WTC11 (cell line): ENCODE measurements around the gene DCTN1. TPM values are rescaled to one million over a fixed set of nuclear protein-coding genes. Genes with fewer than 3 reads are reported as not detected.

Experiments
- ATAC-seq: fragments of 200-7000 bp; cut with Tn5 transposase; 2 replicates; pipeline ENCODE4 v1.10.0; 2021; ENCODE audit warnings: mild to moderate bottlenecking, moderate library complexity
- Bru-seq: library from RNA; stranded (reverse); fragments of 400-500 nt; gene quantifications from one replicate; lab custom pipeline; 2021; lab: Mats Ljungman, UMichigan
- CTCF ChIA-PET: fragments of 300-600 bp; sonication (Branson Sonifier 250); formaldehyde crosslinking; loops from one replicate; lab custom pipeline; 2021; ENCODE audit warnings: antibody characterized with exemption; lab: Charles Lee
- POLR2A ChIA-PET: fragments of 350-600 bp; sonication (Branson Sonifier 250); formaldehyde crosslinking; loops from one replicate; lab custom pipeline; 2021; ENCODE audit warnings: antibody characterized with exemption; lab: Charles Lee
- DNase-seq: peaks from one replicate; pipeline ENCODE4 v3.0.0; 2021; ENCODE audit warnings: low spot score
- H3K27ac Mint-ChIP-seq: 2 replicates; pipeline ENCODE4 v1.8.0; 2021; ENCODE audit warnings: mixed read lengths
- H3K27me3 Mint-ChIP-seq: 2 replicates; pipeline ENCODE4 v1.8.0; 2021; ENCODE audit warnings: low read depth, mild to moderate bottlenecking, moderate library complexity, mixed read lengths
- H3K36me3 Mint-ChIP-seq: 2 replicates; pipeline ENCODE4 v1.8.0; 2021; ENCODE audit warnings: mixed read lengths
- H3K4me1 Mint-ChIP-seq: 2 replicates; pipeline ENCODE4 v1.8.0; 2022; ENCODE audit warnings: mixed read lengths
- H3K4me3 Mint-ChIP-seq: 2 replicates; pipeline ENCODE4 v1.8.0; 2021; ENCODE audit warnings: mild to moderate bottlenecking, moderate library complexity, mixed read lengths
- H3K9me3 Mint-ChIP-seq: 2 replicates; pipeline ENCODE4 v1.8.0; 2021; ENCODE audit warnings: mixed read lengths
- AR ChIP-seq: fragments of 250-450 bp; sonication (Bioruptor Pico); IDR thresholded peaks from 2 replicates; pipeline ENCODE4 v1.9.0; 2021; ENCODE audit warnings: mild to moderate bottlenecking
- ATF1 ChIP-seq: sonication (generic); formaldehyde crosslinking; IDR thresholded peaks from 2 replicates; pipeline ENCODE4 v1.8.1; 2023; ENCODE audit warnings: mild to moderate bottlenecking, moderate library complexity, missing genetic modification reagents
- CDX4 ChIP-seq: fragments of 250-450 bp; sonication (Bioruptor Pico); IDR thresholded peaks from 2 replicates; pipeline ENCODE4 v1.9.0; 2021; ENCODE audit warnings: moderate library complexity, mild to moderate bottlenecking, inconsistent platforms, borderline replicate concordance
- CREB1 ChIP-seq: sonication (generic); formaldehyde crosslinking; IDR thresholded peaks from 2 replicates; pipeline ENCODE4 v1.8.0; 2023; ENCODE audit warnings: mild to moderate bottlenecking, missing genetic modification reagents
- EMX1 ChIP-seq: fragments of 250-450 bp; sonication (Bioruptor Pico); IDR thresholded peaks from 2 replicates; pipeline ENCODE4 v1.8.0; 2021; ENCODE audit warnings: mild to moderate bottlenecking
- ESRRA ChIP-seq: sonication (generic); formaldehyde crosslinking; IDR thresholded peaks from 2 replicates; pipeline ENCODE4 v1.8.1; 2022; ENCODE audit warnings: mild to moderate bottlenecking, missing genetic modification reagents, borderline replicate concordance
- FOXJ3 ChIP-seq: sonication (generic); formaldehyde crosslinking; IDR thresholded peaks from 2 replicates; pipeline ENCODE4 v1.9.0; 2021; ENCODE audit warnings: missing genetic modification reagents, mild to moderate bottlenecking, borderline replicate concordance
- HMGA2 ChIP-seq: fragments of 250-450 bp; sonication (Bioruptor Pico); IDR thresholded peaks from 2 replicates; pipeline ENCODE4 v1.4.0; 2021; ENCODE audit warnings: mild to moderate bottlenecking, moderate library complexity
- MAX ChIP-seq: sonication (generic); formaldehyde crosslinking; IDR thresholded peaks from 2 replicates; pipeline ENCODE4 v1.8.0; 2022; ENCODE audit warnings: mild to moderate bottlenecking, missing genetic modification reagents
- MLX ChIP-seq: sonication (generic); formaldehyde crosslinking; IDR thresholded peaks from 2 replicates; pipeline ENCODE4 v1.8.1; 2023; ENCODE audit warnings: mild to moderate bottlenecking, missing genetic modification reagents, moderate library complexity
- NFE2L1 ChIP-seq: sonication (generic); formaldehyde crosslinking; IDR thresholded peaks from 2 replicates; pipeline ENCODE4 v1.8.1; 2023; ENCODE audit warnings: missing genetic modification reagents
- NFYB ChIP-seq: sonication (generic); formaldehyde crosslinking; conservative IDR thresholded peaks from 2 replicates; pipeline ENCODE4 v1.8.0; 2022; ENCODE audit warnings: low read depth, missing genetic modification reagents
- SP1 ChIP-seq: sonication (generic); formaldehyde crosslinking; conservative IDR thresholded peaks from 2 replicates; pipeline ENCODE4 v1.8.1; 2022; ENCODE audit warnings: missing genetic modification reagents
- TEAD1 ChIP-seq: sonication (generic); formaldehyde crosslinking; IDR thresholded peaks from 2 replicates; pipeline ENCODE4 v1.8.0; 2022; ENCODE audit warnings: mild to moderate bottlenecking, missing genetic modification reagents
- USF2 ChIP-seq: sonication (generic); formaldehyde crosslinking; IDR thresholded peaks from 2 replicates; pipeline ENCODE4 v1.8.1; 2023; ENCODE audit warnings: mild to moderate bottlenecking, missing genetic modification reagents, moderate library complexity
- ZBTB21 ChIP-seq: sonication (generic); formaldehyde crosslinking; IDR thresholded peaks from 2 replicates; pipeline ENCODE4 v1.8.1; 2023; ENCODE audit warnings: mild to moderate bottlenecking, missing genetic modification reagents, borderline replicate concordance
- ZMAT4 ChIP-seq: fragments of 250-450 bp; sonication (Bioruptor Pico); IDR thresholded peaks from 2 replicates; pipeline ENCODE4 v1.9.0; 2021; ENCODE audit warnings: mild to moderate bottlenecking
- ZNF121 ChIP-seq: sonication (generic); formaldehyde crosslinking; IDR thresholded peaks from 2 replicates; pipeline ENCODE4 v1.8.0; 2023; ENCODE audit warnings: missing genetic modification reagents
- ZNF232 ChIP-seq: sonication (generic); formaldehyde crosslinking; IDR thresholded peaks from 2 replicates; pipeline ENCODE4 v1.8.0; 2022; ENCODE audit warnings: mild to moderate bottlenecking, missing genetic modification reagents
- ZNF512 ChIP-seq: sonication (generic); formaldehyde crosslinking; IDR thresholded peaks from 2 replicates; pipeline ENCODE4 v1.8.1; 2022; ENCODE audit warnings: missing genetic modification reagents, borderline replicate concordance
- long read RNA-seq, 3 experiments: library from RNA in 1 of 3; library from capped mRNA in 1 of 3; library from polyadenylated mRNA in 1 of 3; unstranded in 2 of 3; stranded (forward) in 1 of 3; transcript quantifications; one replicate each; pipeline ENCODE4 v2.0.0, GENCODE V29; 2021
- total RNA-seq: library from RNA; stranded (reverse); gene quantifications from 3 replicates; pipeline ENCODE4 v1.2.3, GENCODE V29; 2021

Gene DCTN1
- total RNA-seq (165 to 179 TPM (median 168 TPM) in 3 replicates), Bru-seq, nascent RNA (percentile 79 among the genes with signal in this experiment)
- long read RNA-seq, experiment 1, full-length matches to known transcripts, result 619 of 899 reads
- long read RNA-seq, experiment 1, partial matches to known transcripts, result 161 of 899 reads
- long read RNA-seq, experiment 1, other reads (novel, unspliced or antisense), result 119 of 899 reads
- long read RNA-seq, experiment 2, full-length matches to known transcripts, result 18 of 190 reads
- long read RNA-seq, experiment 2, partial matches to known transcripts, result 132 of 190 reads
- long read RNA-seq, experiment 2, other reads (novel, unspliced or antisense), result 40 of 190 reads
- long read RNA-seq, experiment 3, partial matches to known transcripts, result 4 of 6 reads
- long read RNA-seq, experiment 3, other reads (novel, unspliced or antisense), result 2 of 6 reads

- peaks cover 21% of the 10 kb centered on the region for H3K4me1 Mint-ChIP-seq
- H3K27me3 Mint-ChIP-seq, result no peaks in the 10 kb centered on the region
- H3K9me3 Mint-ChIP-seq, result no peaks in the 10 kb centered on the region
- ChIA-PET CTCF (interaction anchor here (0.6 to 1.8 kb wide), 4 partner anchors 11 to 528 kb away, joined by 3 to 17 read pairs (median 4); no protein-coding TSS in a partner anchor), POLR2A (no interaction called here)
- peak within 1 kb of the TSS; percentile 16 for H3K4me3 Mint-ChIP-seq
- peak; percentile 92 for ATAC-seq
- H3K36me3 Mint-ChIP-seq, result peaks cover 8% of the 10 kb centered on the region
- no peak for TF ChIP-seq NFE2L1
- TF ChIP-seq AR (CRISPR knock-in tag), result no peak
- TF ChIP-seq FOXJ3 (CRISPR knock-in tag), result no peak
- TF ChIP-seq CREB1 (CRISPR knock-in tag), result no peak
- TF ChIP-seq ZNF121, result peak; percentile 97
- no peak for TF ChIP-seq ATF1
- no peak for TF ChIP-seq ZNF512 (CRISPR knock-in tag)
- TF ChIP-seq EMX1 (CRISPR knock-in tag), result no peak
- no peak for TF ChIP-seq HMGA2 (CRISPR knock-in tag)
- TF ChIP-seq SP1 (CRISPR knock-in tag), result no peak
- no peak for TF ChIP-seq ZNF232 (CRISPR knock-in tag)
- peak; percentile 67; the same call in 1 of the 2 replicates for TF ChIP-seq USF2 (CRISPR knock-in tag)
- peak; percentile 40; the same call in 1 of the 2 replicates for TF ChIP-seq MAX (CRISPR knock-in tag)
- TF ChIP-seq TEAD1 (CRISPR knock-in tag), result no peak
- TF ChIP-seq ZBTB21 (CRISPR knock-in tag), result no peak
- TF ChIP-seq CDX4, result no peak
- no peak for TF ChIP-seq ZMAT4 (CRISPR knock-in tag)
- no peak for TF ChIP-seq NFYB
- no peak for TF ChIP-seq MLX (CRISPR knock-in tag)
- no peak for TF ChIP-seq ESRRA (CRISPR knock-in tag)
- H3K27ac Mint-ChIP-seq, result peak within 1 kb of the TSS; percentile 83; the same call in 1 of the 2 replicates
- DNase-seq, result peak; percentile 46
Measured at GRCh38 chr2:74379851-74380789, at the start of gene DCTN1. DCTN1 (minus strand) TSS chr2:74380311; CDS start chr2:74380037, 274 bp downstream.
